Measurements from ENCODE around the gene PRSS16. TPM values are rescaled to one million over a fixed set of nuclear protein-coding genes. Genes with fewer than 3 reads are reported as not detected.

The PRSS16 gene
- total RNA-seq, 1 donor from 2014 or later = 29.8 TPM

- TF ChIP-seq CTCF (IDR thresholded peaks at IDR 0.05; ENCODE audit: unreplicated experiment) = no peak
- H3K27me3 Mint-ChIP-seq = peaks cover 22% of the 10 kb centered on the region
- no peak overlapping the region for H3K27ac Mint-ChIP-seq
- no peak overlapping the region for H3K4me3 Mint-ChIP-seq (ENCODE audit: low read depth)
- H3K4me1 Mint-ChIP-seq (ENCODE audit: low read depth) = no peaks in the 10 kb centered on the region
- peaks cover 1% of the 10 kb centered on the region for H3K36me3 Mint-ChIP-seq (ENCODE audit: insufficient read depth)
- DNase-seq (ENCODE audit: low spot score, unreplicated experiment) = no peak
- no peaks in the 10 kb centered on the region for H3K9me3 Mint-ChIP-seq (ENCODE audit: low read depth)
These were observed 22.8 kb upstream of the PRSS16 start for GRCh38 chr6:27224729-27225128.

- H3K27me3 Mint-ChIP-seq = peaks cover 50% of the 10 kb centered on the region
- no peak overlapping the region for H3K4me3 Mint-ChIP-seq (ENCODE audit: low read depth)
- no peaks in the 10 kb centered on the region for H3K4me1 Mint-ChIP-seq (ENCODE audit: low read depth)
- TF ChIP-seq CTCF (IDR thresholded peaks at IDR 0.05; ENCODE audit: unreplicated experiment) = no peak
- H3K9me3 Mint-ChIP-seq (ENCODE audit: low read depth) = no peaks in the 10 kb centered on the region
- no peak overlapping the region for H3K27ac Mint-ChIP-seq
- peaks cover 1% of the 10 kb centered on the region for H3K36me3 Mint-ChIP-seq (ENCODE audit: insufficient read depth)
- no peak for DNase-seq (ENCODE audit: low spot score, unreplicated experiment)
These were observed 18.5 kb upstream of the PRSS16 start for GRCh38 chr6:27228963-27229477.

GRCh38 chr6:27230758-27231111, 16.8 kb upstream of the PRSS16 start:
- no peak overlapping the region for H3K27ac Mint-ChIP-seq
- H3K27me3 Mint-ChIP-seq = peaks cover 59% of the 10 kb centered on the region
- H3K9me3 Mint-ChIP-seq (ENCODE audit: low read depth) = no peaks in the 10 kb centered on the region
- no peaks in the 10 kb centered on the region for H3K4me1 Mint-ChIP-seq (ENCODE audit: low read depth)
- no peak overlapping the region for H3K4me3 Mint-ChIP-seq (ENCODE audit: low read depth)
- no peak for TF ChIP-seq CTCF (IDR thresholded peaks at IDR 0.05; ENCODE audit: unreplicated experiment)
- peaks cover 1% of the 10 kb centered on the region for H3K36me3 Mint-ChIP-seq (ENCODE audit: insufficient read depth)
- no peak for DNase-seq (ENCODE audit: low spot score, unreplicated experiment)

- H3K27me3 Mint-ChIP-seq = peaks cover 76% of the 10 kb centered on the region
- peaks cover 8% of the 10 kb centered on the region for H3K4me1 Mint-ChIP-seq (ENCODE audit: low read depth)
- H3K27ac Mint-ChIP-seq = no peak overlapping the region
- no peak for TF ChIP-seq CTCF (IDR thresholded peaks at IDR 0.05; ENCODE audit: unreplicated experiment)
- no peaks in the 10 kb centered on the region for H3K9me3 Mint-ChIP-seq (ENCODE audit: low read depth)
- DNase-seq (ENCODE audit: low spot score, unreplicated experiment) = no peak
- no peak overlapping the region for H3K4me3 Mint-ChIP-seq (ENCODE audit: low read depth)
- no peaks in the 10 kb centered on the region for H3K36me3 Mint-ChIP-seq (ENCODE audit: insufficient read depth)
These were observed 12.9 kb upstream of the PRSS16 start for GRCh38 chr6:27234576-27234975.

DNA sequence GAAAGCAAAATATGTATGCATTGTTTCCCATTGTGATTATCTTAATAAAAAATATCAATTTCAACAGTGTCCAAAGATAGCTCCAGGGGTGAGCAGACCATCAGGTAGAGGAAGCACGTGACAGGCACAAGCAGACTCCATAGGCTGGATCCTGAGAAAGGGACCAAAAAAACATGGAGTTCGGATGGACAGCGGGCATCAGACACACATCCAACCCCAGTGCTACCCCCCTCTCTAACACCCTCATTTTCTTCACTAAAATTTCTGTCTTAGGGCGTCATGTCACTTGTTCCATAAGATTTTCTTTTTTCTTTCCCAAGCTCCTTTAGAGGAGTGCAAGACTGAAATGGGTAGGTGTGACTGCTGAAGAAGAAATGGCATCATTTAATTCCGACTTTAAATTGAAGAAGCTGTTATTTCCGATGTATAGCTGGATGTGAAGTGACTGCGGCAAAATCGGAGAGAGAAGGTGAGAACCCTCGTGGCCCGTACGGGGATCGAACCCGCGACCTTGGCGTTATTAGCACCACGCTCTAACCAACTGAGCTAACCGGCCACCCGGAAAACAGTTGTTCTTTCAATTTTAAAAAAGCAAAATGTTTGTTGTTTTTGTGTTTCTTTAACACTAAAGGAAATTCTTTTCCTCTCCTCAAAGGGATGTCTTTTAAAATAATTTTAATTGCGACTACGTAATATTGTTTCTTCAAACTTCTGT, 10.3 kb upstream of the PRSS16 start:
- Mint-ChIP-seq H3K9me3 (ENCODE audit: low read depth) (peaks cover 3% of the 10 kb centered on the region), H3K4me3 (ENCODE audit: low read depth) (peak overlapping the region; percentile 46), H3K27ac (peak overlapping the region; percentile 82), H3K36me3 (ENCODE audit: insufficient read depth) (no peaks in the 10 kb centered on the region), H3K27me3 (peaks cover 56% of the 10 kb centered on the region), H3K4me1 (ENCODE audit: low read depth) (peaks cover 8% of the 10 kb centered on the region)
- no peak for DNase-seq (ENCODE audit: low spot score, unreplicated experiment)
- no peak for TF ChIP-seq CTCF (IDR thresholded peaks at IDR 0.05; ENCODE audit: unreplicated experiment)
